GM23338 (cell line): ENCODE results near the gene KIAA0753. TPM values are rescaled to one million over a fixed set of nuclear protein-coding genes. Genes with fewer than 3 reads are reported as not detected.

Experiments
- ATAC-seq: fragments of 200-7000 bp; cut with Tn5 transposase; 3 replicates; pipeline ENCODE4 v1.9.1; 2020
- DNase-seq: peaks from one replicate; pipeline ENCODE4 v3.0.0-alpha.2; 2015; ENCODE audit warnings: low spot score
- H2AFZ ChIP-seq: fragments of 200-600 bp; sonication (generic); 2 replicates; pipeline ENCODE4 v1.8.0; 2016; ENCODE audit warnings: antibody characterized with exemption, mild to moderate bottlenecking, moderate library complexity
- H3F3A ChIP-seq: fragments of 200-600 bp; sonication (generic); replicated peaks from 2 replicates; pipeline ENCODE4 v1.8.0; 2017; ENCODE audit warnings: antibody characterized with exemption, mixed run types, low read depth
- H3K27ac ChIP-seq: fragments of 200-600 bp; sonication (generic); 2 replicates; pipeline ENCODE4 v1.6.1; 2016; ENCODE audit warnings: low read depth
- H3K27me3 ChIP-seq: fragments of 200-600 bp; sonication (generic); 2 replicates; pipeline ENCODE4 v1.8.0; 2016; ENCODE audit warnings: mild to moderate bottlenecking, mixed run types, moderate library complexity; ENCODE audit not compliant: insufficient read depth
- H3K36me3 ChIP-seq: fragments of 200-600 bp; sonication (generic); 2 replicates; pipeline ENCODE4 v1.8.0; 2016; ENCODE audit warnings: mild to moderate bottlenecking; ENCODE audit not compliant: insufficient read depth
- H3K4me1 ChIP-seq: fragments of 200-600 bp; sonication (generic); 2 replicates; pipeline ENCODE4 v1.8.0; 2016; ENCODE audit warnings: mild to moderate bottlenecking, moderate library complexity; ENCODE audit not compliant: insufficient read depth
- H3K4me2 ChIP-seq: fragments of 200-600 bp; sonication (generic); 2 replicates; pipeline ENCODE4 v1.7.1; 2017; ENCODE audit warnings: mixed run types
- H3K4me3 ChIP-seq: fragments of 200-600 bp; sonication (generic); 2 replicates; pipeline ENCODE4 v1.6.1; 2016; ENCODE audit warnings: mixed run types
- H3K79me2 ChIP-seq: fragments of 200-600 bp; sonication (generic); replicated peaks from 2 replicates; pipeline ENCODE4 v1.8.0; 2017; ENCODE audit warnings: mild to moderate bottlenecking; ENCODE audit not compliant: insufficient read depth
- H3K9me2 ChIP-seq: fragments of 200-600 bp; sonication (generic); 2 replicates; pipeline ENCODE4 v1.8.0; 2017; ENCODE audit not compliant: insufficient read depth
- H4K20me1 ChIP-seq: fragments of 200-600 bp; sonication (generic); replicated peaks from 2 replicates; pipeline ENCODE4 v1.8.0; 2017; ENCODE audit warnings: mild to moderate bottlenecking; ENCODE audit not compliant: insufficient read depth
- H3K27ac Mint-ChIP-seq: 2 replicates; pipeline ENCODE4 v1.8.0; 2020; ENCODE audit warnings: inconsistent platforms, mild to moderate bottlenecking, moderate library complexity, mixed read lengths
- H3K27me3 Mint-ChIP-seq: 3 replicates; pipeline ENCODE4 v1.8.0; 2022; ENCODE audit warnings: low read depth, mild to moderate bottlenecking, moderate library complexity, mixed read lengths, inconsistent platforms; ENCODE audit not compliant: insufficient read depth, poor library complexity
- H3K36me3 Mint-ChIP-seq: 3 replicates; pipeline ENCODE4 v1.8.0; 2021; ENCODE audit warnings: low read depth, mild to moderate bottlenecking, inconsistent platforms, moderate library complexity, mixed read lengths
- H3K4me1 Mint-ChIP-seq: 3 replicates; pipeline ENCODE4 v1.8.0; 2020; ENCODE audit warnings: mild to moderate bottlenecking, inconsistent platforms, mixed read lengths
- H3K4me3 Mint-ChIP-seq: 3 replicates; pipeline ENCODE4 v1.8.0; 2021; ENCODE audit warnings: moderate library complexity, mild to moderate bottlenecking, inconsistent platforms, mixed read lengths
- H3K9me3 Mint-ChIP-seq: 3 replicates; pipeline ENCODE4 v1.8.0; 2020; ENCODE audit warnings: moderate library complexity, mild to moderate bottlenecking, inconsistent platforms, mixed read lengths
- CREB1 ChIP-seq: fragments of 250-450 bp; sonication (Bioruptor Pico); IDR thresholded peaks from 2 replicates; pipeline ENCODE4 v1.5.0; 2020; ENCODE audit warnings: low read depth, mild to moderate bottlenecking, moderate library complexity
- EZH2 ChIP-seq: fragments of 200-600 bp; sonication (generic); IDR thresholded peaks from one replicate; pipeline ENCODE4 v1.8.0; 2017; ENCODE audit warnings: antibody characterized with exemption, mild to moderate bottlenecking, low read depth; ENCODE audit not compliant: unreplicated experiment
- EZH2phosphoT487 ChIP-seq: fragments of 200-600 bp; sonication (generic); IDR thresholded peaks from one replicate; pipeline ENCODE4 v1.8.1; 2018; ENCODE audit warnings: antibody characterized with exemption; ENCODE audit not compliant: unreplicated experiment
- JUNB ChIP-seq: IDR thresholded peaks from one replicate; pipeline ENCODE4 v1.6.1; 2016; ENCODE audit warnings: antibody characterized with exemption; ENCODE audit not compliant: unreplicated experiment
- NANOG ChIP-seq: IDR thresholded peaks from 2 replicates; pipeline ENCODE4 v1.6.1; 2016; ENCODE audit warnings: antibody characterized with exemption, borderline replicate concordance
- POLR2AphosphoS5 ChIP-seq: IDR thresholded peaks from 2 replicates; pipeline ENCODE4 v1.6.1; 2016; ENCODE audit warnings: antibody characterized with exemption, low read depth
- STAT1 ChIP-seq: IDR thresholded peaks from one replicate; pipeline ENCODE4 v1.6.1; 2016; ENCODE audit warnings: antibody characterized with exemption; ENCODE audit not compliant: unreplicated experiment
- ZNF114 ChIP-seq: fragments of 250-450 bp; sonication (Bioruptor Pico); IDR thresholded peaks from 2 replicates; pipeline ENCODE4 v1.5.0; 2020; ENCODE audit warnings: mild to moderate bottlenecking, moderate library complexity
- ZNF331 ChIP-seq: fragments of 250-450 bp; sonication (Bioruptor Pico); IDR thresholded peaks from 2 replicates; pipeline ENCODE4 v1.5.0; 2020; ENCODE audit warnings: low read depth, mild to moderate bottlenecking, moderate library complexity
- polyA plus RNA-seq: library from polyadenylated mRNA; unstranded; fragments of >200 nt; fragmentation: Nextera tagmentation; extraction: Ambion mirVana; gene quantifications from 2 replicates; pipeline ENCODE4 v1.2.1, GENCODE V29; 2016
- total RNA-seq: library from RNA; depleted of rRNA; stranded (reverse); fragments of >200 nt; shearing (Covaris generic); gene quantifications from 2 replicates; pipeline ENCODE4 v1.2.3, GENCODE V29; 2014
- TF ChIP-seq, protein P1 (sequence below), 2 experiments: fragments of 200-600 bp in 1 of 2; sonication (generic) in 1 of 2; conservative IDR thresholded peaks; 2 replicates each; pipeline versions ENCODE4 v1.5.1 to v1.6.1; 2016 to 2017; ENCODE audit warnings: antibody characterized with exemption in 2 of 2, low read depth in 2 of 2, mild to moderate bottlenecking in 2 of 2, moderate library complexity in 1 of 2
- TF ChIP-seq, protein P2 (sequence below): IDR thresholded peaks from one replicate; pipeline ENCODE4 v1.6.1; 2018; ENCODE audit warnings: antibody characterized with exemption; ENCODE audit not compliant: unreplicated experiment
- TF ChIP-seq, protein P3 (sequence below): fragments of 250-450 bp; sonication (Bioruptor Pico); IDR thresholded peaks from 2 replicates; pipeline ENCODE4 v1.5.0; 2020; ENCODE audit warnings: mild to moderate bottlenecking, moderate library complexity
- TF ChIP-seq, protein P4 (sequence below): IDR thresholded peaks from 2 replicates; pipeline ENCODE4 v1.6.1; 2016; ENCODE audit warnings: antibody characterized with exemption

Gene KIAA0753
- total and polyA plus RNA-seq, 2 experiments from 2014 or later, result 6.0 to 27.8 TPM

DNA sequence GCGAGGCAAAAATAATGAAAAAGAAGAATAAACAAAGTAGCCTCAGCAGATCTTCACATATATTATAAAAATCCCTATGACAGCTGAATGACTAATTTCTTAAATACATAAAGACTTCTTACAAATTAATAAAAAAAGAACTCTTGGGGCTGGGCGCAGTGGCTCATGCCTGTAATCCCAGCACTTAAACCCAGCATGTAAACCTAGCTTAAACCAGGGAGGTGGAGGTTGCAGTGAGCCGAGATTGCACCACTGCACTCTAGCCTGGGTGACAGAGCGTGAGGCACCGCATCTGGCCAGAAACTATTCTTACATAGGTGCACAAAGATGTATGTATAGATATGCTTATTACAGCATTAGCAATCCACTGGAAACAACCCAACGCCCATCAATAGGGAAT, 38.7 kb upstream of the KIAA0753 start (continued):
- no peak for TF ChIP-seq NANOG
- TF ChIP-seq, protein P1, sequence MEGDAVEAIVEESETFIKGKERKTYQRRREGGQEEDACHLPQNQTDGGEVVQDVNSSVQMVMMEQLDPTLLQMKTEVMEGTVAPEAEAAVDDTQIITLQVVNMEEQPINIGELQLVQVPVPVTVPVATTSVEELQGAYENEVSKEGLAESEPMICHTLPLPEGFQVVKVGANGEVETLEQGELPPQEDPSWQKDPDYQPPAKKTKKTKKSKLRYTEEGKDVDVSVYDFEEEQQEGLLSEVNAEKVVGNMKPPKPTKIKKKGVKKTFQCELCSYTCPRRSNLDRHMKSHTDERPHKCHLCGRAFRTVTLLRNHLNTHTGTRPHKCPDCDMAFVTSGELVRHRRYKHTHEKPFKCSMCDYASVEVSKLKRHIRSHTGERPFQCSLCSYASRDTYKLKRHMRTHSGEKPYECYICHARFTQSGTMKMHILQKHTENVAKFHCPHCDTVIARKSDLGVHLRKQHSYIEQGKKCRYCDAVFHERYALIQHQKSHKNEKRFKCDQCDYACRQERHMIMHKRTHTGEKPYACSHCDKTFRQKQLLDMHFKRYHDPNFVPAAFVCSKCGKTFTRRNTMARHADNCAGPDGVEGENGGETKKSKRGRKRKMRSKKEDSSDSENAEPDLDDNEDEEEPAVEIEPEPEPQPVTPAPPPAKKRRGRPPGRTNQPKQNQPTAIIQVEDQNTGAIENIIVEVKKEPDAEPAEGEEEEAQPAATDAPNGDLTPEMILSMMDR (conservative IDR thresholded peaks at IDR 0.05; ENCODE audit: low read depth in 2 of 2), result no peak
- no peak for TF ChIP-seq CREB1 (CRISPR knock-in tag)
- no peak for TF ChIP-seq ZNF114 (CRISPR knock-in tag)
- no peak for TF ChIP-seq EZH2

DNA sequence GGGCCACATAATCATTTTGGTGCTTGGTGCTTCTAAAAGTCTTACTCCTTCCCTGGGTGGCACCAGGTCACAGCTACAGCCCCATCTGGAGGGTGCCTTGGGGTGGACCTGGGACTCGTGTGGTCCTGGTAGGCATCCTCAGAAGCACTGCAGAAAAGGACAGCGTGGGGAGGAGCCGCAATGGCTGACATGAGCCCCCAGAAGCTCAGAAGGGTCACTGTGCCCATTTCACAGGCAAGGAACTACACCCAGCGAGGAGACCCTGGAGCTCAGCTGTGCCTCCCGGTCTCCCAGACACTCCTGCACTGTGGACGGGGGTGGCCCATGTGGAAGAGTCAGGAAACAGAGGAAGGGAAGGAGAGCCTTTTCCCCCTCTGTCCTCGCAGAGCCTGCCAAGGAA, 37.4 kb upstream of the KIAA0753 start:
- H3K4me3 ChIP-seq, result no peak overlapping the region
- Mint-ChIP-seq H3K4me1 (peaks cover 2% of the 10 kb centered on the region; the same call in 1 of the 3 replicates), H3K27ac (no peak overlapping the region), H3K27me3 (no peaks in the 10 kb centered on the region), H3K9me3 (no peaks in the 10 kb centered on the region; the same call in 2 of the 3 replicates), H3K36me3 (no peaks in the 10 kb centered on the region), H3K4me3 (no peak overlapping the region)
- H3K27ac ChIP-seq, result no peak overlapping the region
- no peaks in the 10 kb centered on the region; the same call in 1 of the 2 replicates for H3K4me1 ChIP-seq
- H3F3A ChIP-seq, result no peaks in the 10 kb centered on the region
- no peak for DNase-seq
- H2AFZ ChIP-seq, result no peak overlapping the region
- no peak overlapping the region for H3K4me2 ChIP-seq
- H3K36me3 ChIP-seq, result no peaks in the 10 kb centered on the region
- ATAC-seq, result no peak
- no peaks in the 10 kb centered on the region for H4K20me1 ChIP-seq
- H3K79me2 ChIP-seq, result no peaks in the 10 kb centered on the region
- no peaks in the 10 kb centered on the region for H3K9me2 ChIP-seq
- H3K27me3 ChIP-seq, result no peaks in the 10 kb centered on the region
- TF ChIP-seq, protein P2, sequence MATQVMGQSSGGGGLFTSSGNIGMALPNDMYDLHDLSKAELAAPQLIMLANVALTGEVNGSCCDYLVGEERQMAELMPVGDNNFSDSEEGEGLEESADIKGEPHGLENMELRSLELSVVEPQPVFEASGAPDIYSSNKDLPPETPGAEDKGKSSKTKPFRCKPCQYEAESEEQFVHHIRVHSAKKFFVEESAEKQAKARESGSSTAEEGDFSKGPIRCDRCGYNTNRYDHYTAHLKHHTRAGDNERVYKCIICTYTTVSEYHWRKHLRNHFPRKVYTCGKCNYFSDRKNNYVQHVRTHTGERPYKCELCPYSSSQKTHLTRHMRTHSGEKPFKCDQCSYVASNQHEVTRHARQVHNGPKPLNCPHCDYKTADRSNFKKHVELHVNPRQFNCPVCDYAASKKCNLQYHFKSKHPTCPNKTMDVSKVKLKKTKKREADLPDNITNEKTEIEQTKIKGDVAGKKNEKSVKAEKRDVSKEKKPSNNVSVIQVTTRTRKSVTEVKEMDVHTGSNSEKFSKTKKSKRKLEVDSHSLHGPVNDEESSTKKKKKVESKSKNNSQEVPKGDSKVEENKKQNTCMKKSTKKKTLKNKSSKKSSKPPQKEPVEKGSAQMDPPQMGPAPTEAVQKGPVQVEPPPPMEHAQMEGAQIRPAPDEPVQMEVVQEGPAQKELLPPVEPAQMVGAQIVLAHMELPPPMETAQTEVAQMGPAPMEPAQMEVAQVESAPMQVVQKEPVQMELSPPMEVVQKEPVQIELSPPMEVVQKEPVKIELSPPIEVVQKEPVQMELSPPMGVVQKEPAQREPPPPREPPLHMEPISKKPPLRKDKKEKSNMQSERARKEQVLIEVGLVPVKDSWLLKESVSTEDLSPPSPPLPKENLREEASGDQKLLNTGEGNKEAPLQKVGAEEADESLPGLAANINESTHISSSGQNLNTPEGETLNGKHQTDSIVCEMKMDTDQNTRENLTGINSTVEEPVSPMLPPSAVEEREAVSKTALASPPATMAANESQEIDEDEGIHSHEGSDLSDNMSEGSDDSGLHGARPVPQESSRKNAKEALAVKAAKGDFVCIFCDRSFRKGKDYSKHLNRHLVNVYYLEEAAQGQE, result no peak
- TF ChIP-seq NANOG (no peak), ZNF331 (CRISPR knock-in tag) (no peak), POLR2AphosphoS5 (no peak), EZH2phosphoT487 (no peak), STAT1 (no peak), CREB1 (CRISPR knock-in tag) (no peak), JUNB (no peak)
- TF ChIP-seq, protein P3, sequence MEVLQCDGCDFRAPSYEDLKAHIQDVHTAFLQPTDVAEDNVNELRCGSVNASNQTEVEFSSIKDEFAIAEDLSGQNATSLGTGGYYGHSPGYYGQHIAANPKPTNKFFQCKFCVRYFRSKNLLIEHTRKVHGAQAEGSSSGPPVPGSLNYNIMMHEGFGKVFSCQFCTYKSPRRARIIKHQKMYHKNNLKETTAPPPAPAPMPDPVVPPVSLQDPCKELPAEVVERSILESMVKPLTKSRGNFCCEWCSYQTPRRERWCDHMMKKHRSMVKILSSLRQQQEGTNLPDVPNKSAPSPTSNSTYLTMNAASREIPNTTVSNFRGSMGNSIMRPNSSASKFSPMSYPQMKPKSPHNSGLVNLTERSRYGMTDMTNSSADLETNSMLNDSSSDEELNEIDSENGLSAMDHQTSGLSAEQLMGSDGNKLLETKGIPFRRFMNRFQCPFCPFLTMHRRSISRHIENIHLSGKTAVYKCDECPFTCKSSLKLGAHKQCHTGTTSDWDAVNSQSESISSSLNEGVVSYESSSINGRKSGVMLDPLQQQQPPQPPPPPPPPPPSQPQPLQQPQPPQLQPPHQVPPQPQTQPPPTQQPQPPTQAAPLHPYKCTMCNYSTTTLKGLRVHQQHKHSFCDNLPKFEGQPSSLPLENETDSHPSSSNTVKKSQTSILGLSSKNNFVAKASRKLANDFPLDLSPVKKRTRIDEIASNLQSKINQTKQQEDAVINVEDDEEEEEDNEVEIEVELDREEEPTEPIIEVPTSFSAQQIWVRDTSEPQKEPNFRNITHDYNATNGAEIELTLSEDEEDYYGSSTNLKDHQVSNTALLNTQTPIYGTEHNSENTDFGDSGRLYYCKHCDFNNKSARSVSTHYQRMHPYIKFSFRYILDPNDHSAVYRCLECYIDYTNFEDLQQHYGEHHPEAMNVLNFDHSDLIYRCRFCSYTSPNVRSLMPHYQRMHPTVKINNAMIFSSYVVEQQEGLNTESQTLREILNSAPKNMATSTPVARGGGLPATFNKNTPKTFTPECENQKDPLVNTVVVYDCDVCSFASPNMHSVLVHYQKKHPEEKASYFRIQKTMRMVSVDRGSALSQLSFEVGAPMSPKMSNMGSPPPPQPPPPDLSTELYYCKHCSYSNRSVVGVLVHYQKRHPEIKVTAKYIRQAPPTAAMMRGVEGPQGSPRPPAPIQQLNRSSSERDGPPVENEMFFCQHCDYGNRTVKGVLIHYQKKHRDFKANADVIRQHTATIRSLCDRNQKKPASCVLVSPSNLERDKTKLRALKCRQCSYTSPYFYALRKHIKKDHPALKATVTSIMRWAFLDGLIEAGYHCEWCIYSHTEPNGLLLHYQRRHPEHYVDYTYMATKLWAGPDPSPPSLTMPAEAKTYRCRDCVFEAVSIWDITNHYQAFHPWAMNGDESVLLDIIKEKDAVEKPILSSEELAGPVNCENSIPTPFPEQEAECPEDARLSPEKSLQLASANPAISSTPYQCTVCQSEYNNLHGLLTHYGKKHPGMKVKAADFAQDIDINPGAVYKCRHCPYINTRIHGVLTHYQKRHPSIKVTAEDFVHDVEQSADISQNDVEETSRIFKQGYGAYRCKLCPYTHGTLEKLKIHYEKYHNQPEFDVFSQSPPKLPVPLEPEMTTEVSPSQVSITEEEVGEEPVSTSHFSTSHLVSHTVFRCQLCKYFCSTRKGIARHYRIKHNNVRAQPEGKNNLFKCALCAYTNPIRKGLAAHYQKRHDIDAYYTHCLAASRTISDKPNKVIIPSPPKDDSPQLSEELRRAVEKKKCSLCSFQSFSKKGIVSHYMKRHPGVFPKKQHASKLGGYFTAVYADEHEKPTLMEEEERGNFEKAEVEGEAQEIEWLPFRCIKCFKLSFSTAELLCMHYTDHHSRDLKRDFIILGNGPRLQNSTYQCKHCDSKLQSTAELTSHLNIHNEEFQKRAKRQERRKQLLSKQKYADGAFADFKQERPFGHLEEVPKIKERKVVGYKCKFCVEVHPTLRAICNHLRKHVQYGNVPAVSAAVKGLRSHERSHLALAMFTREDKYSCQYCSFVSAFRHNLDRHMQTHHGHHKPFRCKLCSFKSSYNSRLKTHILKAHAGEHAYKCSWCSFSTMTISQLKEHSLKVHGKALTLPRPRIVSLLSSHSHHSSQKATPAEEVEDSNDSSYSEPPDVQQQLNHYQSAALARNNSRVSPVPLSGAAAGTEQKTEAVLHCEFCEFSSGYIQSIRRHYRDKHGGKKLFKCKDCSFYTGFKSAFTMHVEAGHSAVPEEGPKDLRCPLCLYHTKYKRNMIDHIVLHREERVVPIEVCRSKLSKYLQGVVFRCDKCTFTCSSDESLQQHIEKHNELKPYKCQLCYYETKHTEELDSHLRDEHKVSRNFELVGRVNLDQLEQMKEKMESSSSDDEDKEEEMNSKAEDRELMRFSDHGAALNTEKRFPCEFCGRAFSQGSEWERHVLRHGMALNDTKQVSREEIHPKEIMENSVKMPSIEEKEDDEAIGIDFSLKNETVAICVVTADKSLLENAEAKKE (CRISPR knock-in tag), result no peak
- TF ChIP-seq, protein P4, sequence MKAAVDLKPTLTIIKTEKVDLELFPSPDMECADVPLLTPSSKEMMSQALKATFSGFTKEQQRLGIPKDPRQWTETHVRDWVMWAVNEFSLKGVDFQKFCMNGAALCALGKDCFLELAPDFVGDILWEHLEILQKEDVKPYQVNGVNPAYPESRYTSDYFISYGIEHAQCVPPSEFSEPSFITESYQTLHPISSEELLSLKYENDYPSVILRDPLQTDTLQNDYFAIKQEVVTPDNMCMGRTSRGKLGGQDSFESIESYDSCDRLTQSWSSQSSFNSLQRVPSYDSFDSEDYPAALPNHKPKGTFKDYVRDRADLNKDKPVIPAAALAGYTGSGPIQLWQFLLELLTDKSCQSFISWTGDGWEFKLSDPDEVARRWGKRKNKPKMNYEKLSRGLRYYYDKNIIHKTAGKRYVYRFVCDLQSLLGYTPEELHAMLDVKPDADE, result no peak
